ENCODE data around the gene APBB1. TPM values are rescaled to one million over a fixed set of nuclear protein-coding genes. Genes with fewer than 3 reads are reported as not detected.
A peak's percentile ranks its signal among the peaks of the same experiment; 100 is the strongest.

APBB1 gene
- total and polyA plus RNA-seq, 2 of the 4 experiments (the other 2 are of a cell fraction) = 39.4 to 44.1 TPM

DNA sequence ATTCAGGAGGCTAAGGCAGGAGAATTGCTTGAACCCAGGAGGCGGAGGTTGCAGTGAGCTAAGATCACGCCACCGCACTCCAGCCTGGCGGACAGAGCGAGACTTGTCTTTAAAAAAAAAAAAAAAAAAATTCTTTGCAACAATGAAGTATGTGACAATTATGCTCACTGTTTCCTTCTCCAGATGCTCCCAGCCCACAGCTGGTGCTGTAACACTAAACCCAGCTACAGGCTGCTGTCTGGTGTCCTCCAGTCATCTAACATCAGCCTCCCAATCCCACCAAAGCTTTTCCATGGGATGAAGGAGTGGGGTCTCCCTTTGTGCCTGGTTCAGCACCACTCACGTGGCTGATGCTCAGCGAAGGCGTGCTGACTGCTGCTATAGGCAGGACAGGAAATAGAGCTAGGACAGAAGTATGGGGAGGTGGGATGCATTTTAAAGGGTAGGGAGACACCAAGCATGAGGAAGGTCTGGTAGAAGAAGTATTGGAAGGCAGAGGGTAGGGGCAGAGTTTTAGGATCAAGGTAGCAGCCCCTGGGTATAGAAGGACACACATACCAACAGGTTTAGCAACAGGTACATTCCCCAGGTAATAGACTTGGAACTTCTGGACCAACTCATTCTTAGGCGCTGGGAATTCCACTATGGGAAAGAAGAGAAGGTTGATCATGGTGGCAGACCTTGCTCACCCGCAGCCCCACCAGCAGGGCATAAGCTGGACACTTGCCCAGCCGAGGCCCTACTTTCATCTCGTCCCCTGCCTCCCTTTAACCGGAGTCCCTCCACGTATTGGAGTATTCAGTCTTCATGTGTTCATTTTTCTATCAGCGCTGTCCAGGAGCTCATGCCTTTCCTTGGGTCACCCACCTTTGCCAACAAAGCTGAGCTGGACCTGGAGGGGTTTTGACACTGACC is 18.2 kb downstream of the APBB1 start (continued):
- TF ChIP-seq, protein P1, sequence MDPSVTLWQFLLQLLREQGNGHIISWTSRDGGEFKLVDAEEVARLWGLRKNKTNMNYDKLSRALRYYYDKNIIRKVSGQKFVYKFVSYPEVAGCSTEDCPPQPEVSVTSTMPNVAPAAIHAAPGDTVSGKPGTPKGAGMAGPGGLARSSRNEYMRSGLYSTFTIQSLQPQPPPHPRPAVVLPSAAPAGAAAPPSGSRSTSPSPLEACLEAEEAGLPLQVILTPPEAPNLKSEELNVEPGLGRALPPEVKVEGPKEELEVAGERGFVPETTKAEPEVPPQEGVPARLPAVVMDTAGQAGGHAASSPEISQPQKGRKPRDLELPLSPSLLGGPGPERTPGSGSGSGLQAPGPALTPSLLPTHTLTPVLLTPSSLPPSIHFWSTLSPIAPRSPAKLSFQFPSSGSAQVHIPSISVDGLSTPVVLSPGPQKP (IDR thresholded peaks at IDR 0.05; ENCODE audit: borderline replicate concordance, low read depth, low read length) = no peak

DNA sequence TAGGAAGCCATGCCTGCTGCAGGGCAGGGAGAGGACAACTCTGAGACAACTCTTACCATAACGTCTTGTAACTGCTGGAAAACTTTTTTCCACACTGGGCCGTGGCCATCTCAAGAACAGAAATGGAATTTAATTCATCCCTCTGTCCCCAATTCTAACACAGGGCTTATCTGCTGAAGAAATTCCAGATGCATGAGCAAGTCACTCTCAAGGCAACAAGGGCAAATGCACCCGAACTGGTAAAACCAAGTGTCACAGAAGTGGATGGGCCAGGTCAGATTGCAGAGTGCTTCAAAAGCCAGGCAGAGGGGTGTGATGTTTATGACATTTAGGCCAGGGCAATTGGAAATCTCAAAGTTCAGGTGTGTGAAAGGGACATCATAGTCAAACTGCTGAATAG is 21.3 kb downstream of the APBB1 start:
- BruUV-seq (replicated peaks) = no TSS peak
- Histone ChIP-seq H4K5ac (ENCODE audit: low read depth, low read length) (no peak overlapping the region), H3K4ac (ENCODE audit: low read depth, low read length) (0 out of 2 replicates have a peak overlapping the region, but pooled peaks have one; percentile 57), H2BK15ac (ENCODE audit: low read depth, low read length) (no peak overlapping the region), H3K4me1 (ENCODE audit: control insufficient read depth, insufficient read depth, low read length) (peaks cover 9% of the 10 kb centered on the region), H3K36me3 (ENCODE audit: control insufficient read depth, insufficient read depth, low read length) (peaks cover 43% of the 10 kb centered on the region), H4K91ac (ENCODE audit: insufficient read depth, low read depth, low read length) (peak overlapping the region; percentile 28; the same call in 1 of the 2 replicates), H2AFZ (replicated peaks; ENCODE audit: low read length, poor library complexity) (peak overlapping the region; percentile 15), H3K9ac (ENCODE audit: low read depth, low read length) (no peak overlapping the region), H3K9me1 (ENCODE audit: insufficient read depth, low read length) (peaks cover 44% of the 10 kb centered on the region), H2AK5ac (ENCODE audit: low read depth, low read length) (peak overlapping the region; percentile 39; the same call in 1 of the 2 replicates), H3K4me3 (ENCODE audit: insufficient read depth, low read depth, low read length) (no peak overlapping the region), H4K20me1 (ENCODE audit: insufficient read depth, low read length) (no peaks in the 10 kb centered on the region; the same call in 1 of the 2 replicates), H3K23ac (ENCODE audit: low read depth, low read length) (peak overlapping the region; percentile 63; the same call in 1 of the 2 replicates), H4K8ac (ENCODE audit: low read depth in 2 of 2, low read length in 2 of 2) (peak overlapping the region in 1 of 2 experiments; percentile 16; a peak in 1 of 4 replicates), H3K79me1 (ENCODE audit: low read depth in 1 of 2, low read length in 2 of 2) (peaks cover 4 to 8% of the 10 kb centered on the region in 2 experiments; a peak in 1 of 4 replicates), H2BK5ac (ENCODE audit: low read depth, low read length, poor library complexity, severe bottlenecking) (peak overlapping the region; percentile 18), H3K4me2 (ENCODE audit: low read depth, low read length) (0 out of 2 replicates have a peak overlapping the region, but pooled peaks have one; percentile 0), H3K56ac (ENCODE audit: extremely low read depth, insufficient read depth, low read length) (no peak overlapping the region), H2BK20ac (ENCODE audit: low read depth, low read length) (no peak overlapping the region), H2BK120ac (ENCODE audit: low read depth, low read length) (peak overlapping the region; percentile 28; the same call in 1 of the 2 replicates), H3K14ac (replicated peaks; ENCODE audit: low read depth, low read length) (peak overlapping the region; percentile 11; the same call in 1 of the 2 replicates), H3K27ac (ENCODE audit: insufficient read depth, low read length) (peak overlapping the region; percentile 4; the same call in 1 of the 2 replicates), H3K9me3 (ENCODE audit: control insufficient read depth, insufficient read depth, low read length) (no peaks in the 10 kb centered on the region), H2AK9ac (replicated peaks; ENCODE audit: low read depth, low read length, poor library complexity) (peak overlapping the region; percentile 11), H3K27me3 (ENCODE audit: control insufficient read depth, insufficient read depth, low read length) (no peaks in the 10 kb centered on the region), H3K18ac (ENCODE audit: low read depth, low read length) (no peak overlapping the region)
- TF ChIP-seq MXI1 (IDR thresholded peaks at IDR 0.05; ENCODE audit: borderline replicate concordance, low read depth, low read length) (no peak), CHD1 (IDR thresholded peaks at IDR 0.05; ENCODE audit: low read depth, low read length) (no peak), POLR2A (IDR thresholded peaks at IDR 0.05; ENCODE audit: low read depth, low read length) (no peak), FOS (IDR thresholded peaks at IDR 0.05; ENCODE audit: low read depth, low read length) (no peak), BHLHE40 (IDR thresholded peaks at IDR 0.05; ENCODE audit: low read depth, low read length) (no peak), MAFK (IDR thresholded peaks at IDR 0.05; ENCODE audit: low read depth, low read length) (no peak), RAD21 (IDR thresholded peaks at IDR 0.05; ENCODE audit: low read length) (no peak), NFE2L2 (IDR thresholded peaks at IDR 0.05; ENCODE audit: low read depth, low read length) (no peak), CEBPB (IDR thresholded peaks at IDR 0.05; ENCODE audit: low read depth, low read length) (no peak), SMC3 (IDR thresholded peaks at IDR 0.05; ENCODE audit: low read depth, low read length) (no peak)
- TF ChIP-seq, protein P2, sequence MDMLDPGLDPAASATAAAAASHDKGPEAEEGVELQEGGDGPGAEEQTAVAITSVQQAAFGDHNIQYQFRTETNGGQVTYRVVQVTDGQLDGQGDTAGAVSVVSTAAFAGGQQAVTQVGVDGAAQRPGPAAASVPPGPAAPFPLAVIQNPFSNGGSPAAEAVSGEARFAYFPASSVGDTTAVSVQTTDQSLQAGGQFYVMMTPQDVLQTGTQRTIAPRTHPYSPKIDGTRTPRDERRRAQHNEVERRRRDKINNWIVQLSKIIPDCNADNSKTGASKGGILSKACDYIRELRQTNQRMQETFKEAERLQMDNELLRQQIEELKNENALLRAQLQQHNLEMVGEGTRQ (IDR thresholded peaks at IDR 0.05; ENCODE audit: low read depth, low read length) = no peak
- TF ChIP-seq, protein P1 (IDR thresholded peaks at IDR 0.05; ENCODE audit: borderline replicate concordance, low read depth, low read length) = no peak
- ChIA-PET POLR2A (ENCODE audit: unreplicated experiment) (no interaction called here), CTCF (interaction anchor here (0.5 to 0.8 kb wide), 2 partner anchors 26 to 46 kb away, joined by 3 read pairs; no protein-coding TSS in a partner anchor)
- ATAC-seq (ENCODE audit: low read depth) = peak; percentile 82
- DNase-seq = peak; percentile 44
- in situ Hi-C loops (cut with MboI; ENCODE audit: low sequenced_read_pairs) (no loop called here), dilution Hi-C loops (cut with HindIII; ENCODE audit: low sequenced_read_pairs, unreplicated experiment) (no loop called here), intact Hi-C loops (cut with micrococcal nuclease) (no loop called here)
- 0% methylated on average over 1 of the region's 3 CpGs; no CpG with 5 or more reads in 1 of the 2 experiments for WGBS, 2 experiments (ENCODE audit: extremely low coverage in 2 of 2, insufficient read length in 1 of 2)
